Measurements from ENCODE around the gene DIAPH2.

DNA sequence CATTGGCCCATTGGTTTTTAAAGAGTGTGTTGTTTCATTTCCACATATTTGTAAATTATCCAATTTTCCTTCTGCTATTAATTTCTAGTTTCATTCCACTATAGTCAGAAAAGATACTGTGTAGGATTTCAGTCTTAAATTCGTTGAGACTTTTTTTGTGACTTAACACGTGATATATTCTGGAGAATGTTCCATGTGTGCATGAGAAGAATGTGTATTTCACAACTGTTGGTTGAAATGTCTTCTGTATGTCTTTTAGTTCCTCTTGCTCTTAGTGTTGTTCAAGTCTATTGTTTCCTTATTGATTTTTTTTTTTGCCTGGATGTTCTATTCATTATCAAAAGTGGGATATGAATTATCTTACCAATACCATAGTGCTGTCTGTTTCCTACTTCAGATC, 806.0 kb downstream of the DIAPH2 start:
- TF ChIP-seq CTCF (conservative IDR thresholded peaks at IDR 0.05; ENCODE audit: low read length), result no peak
- TF ChIP-seq EZH2phosphoT487 (IDR thresholded peaks at IDR 0.05; ENCODE audit: borderline replicate concordance), result no peak
